NCI-H2029 treated with DMSO at 0.1 percent for 48 hours (cell line): Measurements from ENCODE around the gene PLA2R1.

Source experiments
- DNase-seq: peaks from one replicate; lab custom pipeline; 2025; lab: John Stamatoyannopoulos, UW

PLA2R1 gene

GRCh38 chr2:160033732-160034392 lies 28.6 kb downstream of the PLA2R1 start:
- DNase-seq: no peak

GRCh38 chr2:160029270-160029628 lies 33.2 kb downstream of the PLA2R1 start:
- no peak for DNase-seq

- DNase-seq: no peak
Measured at GRCh38 chr2:160028431-160029269, 33.8 kb downstream of the PLA2R1 start.

- no peak for DNase-seq
Measured at GRCh38 chr2:160022162-160022561, 40.3 kb downstream of the PLA2R1 start.

GRCh38 chr2:160019374-160020090 lies 42.9 kb downstream of the PLA2R1 start:
- no peak for DNase-seq

- no peak for DNase-seq
Measured at GRCh38 chr2:160015746-160016145, 46.7 kb downstream of the PLA2R1 start.

- DNase-seq: no peak
Measured at GRCh38 chr2:160014227-160014626, 48.2 kb downstream of the PLA2R1 start.

GRCh38 chr2:160010361-160011145 lies 51.9 kb downstream of the PLA2R1 start:
- no peak for DNase-seq

- no peak for DNase-seq
Measured at GRCh38 chr2:160007111-160007510, 55.3 kb downstream of the PLA2R1 start.

GRCh38 chr2:160006475-160006874 lies 55.9 kb downstream of the PLA2R1 start:
- DNase-seq: no peak

GRCh38 chr2:160005908-160006307 lies 56.5 kb downstream of the PLA2R1 start:
- DNase-seq: no peak

GRCh38 chr2:160005476-160005875 lies 56.9 kb downstream of the PLA2R1 start:
- DNase-seq: no peak

- no peak for DNase-seq
Measured at GRCh38 chr2:159998961-159999360, 63.5 kb downstream of the PLA2R1 start.

- DNase-seq: no peak
Measured at GRCh38 chr2:159998243-159998642, 64.2 kb downstream of the PLA2R1 start.

GRCh38 chr2:159996792-159997546 lies 65.4 kb downstream of the PLA2R1 start:
- no peak for DNase-seq

GRCh38 chr2:159995038-159995437 lies 67.4 kb downstream of the PLA2R1 start:
- no peak for DNase-seq

GRCh38 chr2:159989249-159989648 lies 73.2 kb downstream of the PLA2R1 start:
- no peak for DNase-seq

GRCh38 chr2:159988412-159988970 lies 73.9 kb downstream of the PLA2R1 start:
- DNase-seq: no peak

GRCh38 chr2:159987181-159987580 lies 75.2 kb downstream of the PLA2R1 start:
- no peak for DNase-seq

- no peak for DNase-seq
Measured at GRCh38 chr2:159985656-159986055, 76.8 kb downstream of the PLA2R1 start.

- DNase-seq: no peak
Measured at GRCh38 chr2:159984034-159984433, 78.4 kb downstream of the PLA2R1 start.
